ENCODE results near the gene PDAP1. TPM values are rescaled to one million over a fixed set of nuclear protein-coding genes. Genes with fewer than 3 reads are reported as not detected.
A peak's percentile ranks its signal among the peaks of the same experiment; 100 is the strongest.
"Not testable (repeated sequence)": the region's sequence is repeated elsewhere in the genome, so short reads cannot be mapped to it uniquely, and the experiment has no call there.

The PDAP1 gene
- total and polyA plus RNA-seq, 9 donors: 64.8 to 155 (median 138) TPM

GRCh38 chr7:99380823-99381663 is 27.4 kb downstream of the PDAP1 start:
- WGBS (ENCODE audit: insufficient coverage): 87% methylated on average over 12 of the region's 16 CpGs
- Histone ChIP-seq H3K27me3 (ENCODE audit: control insufficient read depth, insufficient read depth, low read length) (no peaks in the 10 kb centered on the region), H3K4me3 (ENCODE audit: low read length) (no peak overlapping the region), H3K27ac (ENCODE audit: low read length) (peak overlapping the region; percentile 35), H3K36me3 (ENCODE audit: control insufficient read depth, insufficient read depth, low read length) (peaks cover 4% of the 10 kb centered on the region), H3K4me1 (ENCODE audit: control insufficient read depth, insufficient read depth, low read length) (peaks cover 20% of the 10 kb centered on the region), H3K9me3 (replicated peaks; ENCODE audit: control insufficient read depth, low read depth, low read length) (no peaks in the 10 kb centered on the region)
- DNase-seq: no peak

- peak overlapping the region; percentile 95 for H3K27ac ChIP-seq (ENCODE audit: low read length)
- 59% methylated on average over 7 of the region's 12 CpGs for WGBS (ENCODE audit: insufficient coverage)
- no peaks in the 10 kb centered on the region for H3K36me3 ChIP-seq (ENCODE audit: control insufficient read depth, insufficient read depth, low read length)
- H3K4me3 ChIP-seq (ENCODE audit: low read length): peak overlapping the region; percentile 3
- peaks cover 23% of the 10 kb centered on the region for H3K4me1 ChIP-seq (ENCODE audit: control insufficient read depth, insufficient read depth, low read length)
- DNase-seq: peak; percentile 85
- no peaks in the 10 kb centered on the region for H3K27me3 ChIP-seq (ENCODE audit: control insufficient read depth, insufficient read depth, low read length)
- no peaks in the 10 kb centered on the region for H3K9me3 ChIP-seq (replicated peaks; ENCODE audit: control insufficient read depth, low read depth, low read length)
These were observed 28.2 kb downstream of the PDAP1 start for GRCh38 chr7:99380032-99380822.

- H3K27me3 ChIP-seq (ENCODE audit: control insufficient read depth, insufficient read depth, low read length); DNase-seq; H3K36me3 ChIP-seq (ENCODE audit: control insufficient read depth, insufficient read depth, low read length); H3K9me3 ChIP-seq (replicated peaks; ENCODE audit: control insufficient read depth, low read depth, low read length): not testable (repeated sequence)
- peak overlapping the region; percentile 95 for H3K27ac ChIP-seq (ENCODE audit: low read length)
- WGBS (ENCODE audit: insufficient coverage): 70% methylated on average over 2 of the region's 7 CpGs
- H3K4me3 ChIP-seq (ENCODE audit: low read length): peak overlapping the region; percentile 3
- peaks cover 23% of the 10 kb centered on the region for H3K4me1 ChIP-seq (ENCODE audit: control insufficient read depth, insufficient read depth, low read length)
These were observed 28.7 kb downstream of the PDAP1 start for GRCh38 chr7:99379693-99380031.

- Histone ChIP-seq H3K27ac (ENCODE audit: low read length) (peak overlapping the region; percentile 95), H3K36me3 (ENCODE audit: control insufficient read depth, insufficient read depth, low read length) (no peaks in the 10 kb centered on the region), H3K4me1 (ENCODE audit: control insufficient read depth, insufficient read depth, low read length) (peaks cover 23% of the 10 kb centered on the region), H3K27me3 (ENCODE audit: control insufficient read depth, insufficient read depth, low read length) (no peaks in the 10 kb centered on the region), H3K4me3 (ENCODE audit: low read length) (no peak overlapping the region), H3K9me3 (replicated peaks; ENCODE audit: control insufficient read depth, low read depth, low read length) (no peaks in the 10 kb centered on the region)
- 15% methylated on average over 2 of the region's 7 CpGs for WGBS (ENCODE audit: insufficient coverage)
- peak; percentile 94 for DNase-seq
These were observed 29.3 kb downstream of the PDAP1 start for GRCh38 chr7:99379043-99379577.

- Histone ChIP-seq H3K27ac (ENCODE audit: low read length) (peak overlapping the region; percentile 71), H3K4me1 (ENCODE audit: control insufficient read depth, insufficient read depth, low read length) (peaks cover 20% of the 10 kb centered on the region), H3K4me3 (ENCODE audit: low read length) (peak overlapping the region; percentile 60), H3K9me3 (replicated peaks; ENCODE audit: control insufficient read depth, low read depth, low read length) (no peaks in the 10 kb centered on the region), H3K27me3 (ENCODE audit: control insufficient read depth, insufficient read depth, low read length) (no peaks in the 10 kb centered on the region), H3K36me3 (ENCODE audit: control insufficient read depth, insufficient read depth, low read length) (no peaks in the 10 kb centered on the region)
- DNase-seq: peak; percentile 80
- WGBS (ENCODE audit: insufficient coverage): 0% methylated on average over 46 of the region's 58 CpGs
These were observed 33.2 kb downstream of the PDAP1 start for GRCh38 chr7:99375070-99375807.

GRCh38 chr7:99374111-99375064 is 34.0 kb downstream of the PDAP1 start, which contains the start of gene ARPC1B:
ARPC1B (plus strand) TSS chr7:99374730; CDS start chr7:99385715, 10,985 bp downstream.
- peak; percentile 85 for DNase-seq
- Histone ChIP-seq H3K9me3 (replicated peaks; ENCODE audit: control insufficient read depth, low read depth, low read length) (no peaks in the 10 kb centered on the region), H3K4me3 (ENCODE audit: low read length) (peak within 1 kb of the TSS; percentile 60), H3K27ac (ENCODE audit: low read length) (peak within 1 kb of the TSS; percentile 71), H3K36me3 (ENCODE audit: control insufficient read depth, insufficient read depth, low read length) (no peaks in the 10 kb centered on the region), H3K27me3 (ENCODE audit: control insufficient read depth, insufficient read depth, low read length) (no peaks in the 10 kb centered on the region), H3K4me1 (ENCODE audit: control insufficient read depth, insufficient read depth, low read length) (peaks cover 18% of the 10 kb centered on the region)
- under 1% methylated on average over 84 of the region's 95 CpGs for WGBS (ENCODE audit: insufficient coverage)

- H3K27me3 ChIP-seq (ENCODE audit: control insufficient read depth, insufficient read depth, low read length): no peaks in the 10 kb centered on the region
- peaks cover 17% of the 10 kb centered on the region for H3K4me1 ChIP-seq (ENCODE audit: control insufficient read depth, insufficient read depth, low read length)
- H3K27ac ChIP-seq (ENCODE audit: low read length): peak overlapping the region; percentile 15
- WGBS (ENCODE audit: insufficient coverage): 69% methylated on average over 26 of the region's 41 CpGs
- H3K4me3 ChIP-seq (ENCODE audit: low read length): peak overlapping the region; percentile 60
- no peaks in the 10 kb centered on the region for H3K9me3 ChIP-seq (replicated peaks; ENCODE audit: control insufficient read depth, low read depth, low read length)
- H3K36me3 ChIP-seq (ENCODE audit: control insufficient read depth, insufficient read depth, low read length): peaks cover 7% of the 10 kb centered on the region
- no peak for DNase-seq
These were observed 35.0 kb downstream of the PDAP1 start for GRCh38 chr7:99373091-99374066.

GRCh38 chr7:99372275-99373090 is 35.9 kb downstream of the PDAP1 start:
- H3K27ac ChIP-seq (ENCODE audit: low read length): peak overlapping the region; percentile 7
- DNase-seq: peak; percentile 53

More at GRCh38 chr7:99372275-99373090, 35.9 kb downstream of the PDAP1 start:
- H3K9me3 ChIP-seq (replicated peaks; ENCODE audit: control insufficient read depth, low read depth, low read length): no peaks in the 10 kb centered on the region
- whole genome bisulfite sequencing (ENCODE audit: insufficient coverage): 42% methylated on average over 15 of the region's 21 CpGs
- H3K4me3 ChIP-seq (ENCODE audit: low read length): no peak overlapping the region
- H3K27me3 ChIP-seq (ENCODE audit: control insufficient read depth, insufficient read depth, low read length): no peaks in the 10 kb centered on the region
- H3K36me3 ChIP-seq (ENCODE audit: control insufficient read depth, insufficient read depth, low read length): peaks cover 7% of the 10 kb centered on the region
- peaks cover 17% of the 10 kb centered on the region for H3K4me1 ChIP-seq (ENCODE audit: control insufficient read depth, insufficient read depth, low read length)

All from muscle of leg (tissue), 11 donors.